ENCODE measurements around the gene GOLT1B.
A peak's percentile ranks its signal among the peaks of the same experiment; 100 is the strongest.

Gene GOLT1B

GRCh38 chr12:21526053-21526452 is 24.5 kb downstream of the GOLT1B start, which contains the start of gene SPX:
SPX (plus strand) TSS chr12:21526296; CDS start chr12:21526473, 177 bp downstream.
- no peak for DNase-seq

DNA sequence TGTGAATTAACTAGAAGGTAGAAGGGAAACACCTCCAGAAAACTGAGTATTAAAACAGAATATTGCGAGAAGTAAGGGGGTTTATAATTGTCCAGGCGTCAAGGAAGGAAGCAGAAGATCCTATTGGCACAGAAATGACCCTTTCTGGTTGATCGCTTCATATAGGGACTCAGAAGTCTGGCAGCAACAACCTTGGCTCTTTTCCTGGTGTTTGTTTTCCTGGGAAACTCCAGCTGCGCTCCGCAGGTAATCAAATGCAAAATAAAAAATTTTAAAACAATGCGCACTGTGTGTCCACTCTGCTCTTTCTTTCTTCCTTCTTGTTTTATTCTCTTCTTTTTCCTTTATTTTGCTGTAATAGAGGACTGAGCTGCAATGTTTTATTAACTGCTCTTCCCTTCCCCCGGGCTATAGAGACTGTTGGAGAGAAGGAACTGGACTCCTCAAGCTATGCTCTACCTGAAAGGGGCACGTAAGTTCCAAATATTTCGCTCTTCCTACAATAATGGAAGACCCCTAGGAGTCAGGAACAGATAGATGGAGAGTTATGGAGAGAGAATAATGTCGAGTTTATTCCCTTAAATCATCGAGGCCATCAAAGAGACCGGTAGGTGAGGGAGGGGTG is 25.2 kb downstream of the GOLT1B start:
- no peak for DNase-seq

DNA sequence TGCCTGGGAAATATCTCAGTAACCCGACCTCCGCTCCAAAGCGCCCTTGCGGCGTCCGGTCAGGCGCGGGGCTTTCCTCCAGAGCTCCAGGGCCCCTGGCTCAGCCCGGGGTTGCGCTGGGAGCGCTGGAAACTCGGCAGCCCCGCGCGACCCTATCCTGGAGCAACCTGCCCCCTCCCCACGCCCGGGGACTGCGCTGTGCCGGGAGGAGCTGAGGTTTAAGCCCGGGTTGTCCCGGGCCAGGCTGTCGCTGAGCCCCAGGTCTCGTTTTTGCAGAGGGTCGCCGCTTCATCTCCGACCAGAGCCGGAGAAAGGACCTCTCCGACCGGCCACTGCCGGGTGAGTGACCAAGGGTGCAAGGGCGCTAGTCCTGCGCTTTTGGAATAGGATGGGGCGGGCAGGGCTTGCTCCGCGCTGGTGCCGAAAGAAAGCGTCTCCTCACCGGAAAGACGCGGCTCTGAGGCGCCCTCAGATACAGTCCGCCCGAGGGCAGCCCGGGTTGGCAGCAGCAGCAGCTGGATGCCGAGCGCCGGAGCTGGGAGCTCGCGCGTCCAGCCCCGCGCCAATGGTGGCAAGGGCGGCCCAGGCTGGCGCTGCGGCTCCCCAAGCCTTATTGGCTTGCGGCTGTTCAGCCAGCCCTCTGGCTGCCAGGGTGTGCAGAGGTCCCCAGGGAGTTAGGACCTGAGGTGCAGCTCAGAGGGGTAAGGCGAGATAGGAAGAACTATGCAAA is 26.0 kb downstream of the GOLT1B start:
- DNase-seq: peak; percentile 73

GRCh38 chr12:21528953-21529352 is 27.4 kb downstream of the GOLT1B start:
- DNase-seq: no peak

GRCh38 chr12:21529456-21529855 is 27.9 kb downstream of the GOLT1B start:
- no peak for DNase-seq

GRCh38 chr12:21538061-21538653 is 36.6 kb downstream of the GOLT1B start:
- no peak for DNase-seq

- no peak for DNase-seq
These were observed 38.2 kb downstream of the GOLT1B start for GRCh38 chr12:21539797-21540196.

DNA sequence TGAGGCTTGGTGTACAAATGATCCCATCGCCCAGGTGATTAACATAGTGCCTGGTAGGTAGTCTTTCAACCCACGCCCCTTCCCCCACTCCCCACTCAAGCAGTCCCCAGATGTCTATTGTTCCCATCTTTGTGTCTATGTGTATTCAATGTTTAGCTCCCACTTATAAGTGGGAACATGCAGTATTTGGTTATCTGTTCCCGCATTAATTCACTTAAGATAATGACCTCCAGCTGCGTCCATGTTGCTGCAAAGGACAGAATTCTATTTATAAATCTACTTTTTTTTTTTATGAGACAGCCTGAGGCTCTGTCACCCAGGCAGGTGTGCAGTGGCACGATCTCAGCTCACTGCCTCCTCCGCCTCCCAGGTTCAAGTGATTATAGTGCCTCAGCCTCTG is 40.2 kb downstream of the GOLT1B start:
- DNase-seq: no peak

DNA sequence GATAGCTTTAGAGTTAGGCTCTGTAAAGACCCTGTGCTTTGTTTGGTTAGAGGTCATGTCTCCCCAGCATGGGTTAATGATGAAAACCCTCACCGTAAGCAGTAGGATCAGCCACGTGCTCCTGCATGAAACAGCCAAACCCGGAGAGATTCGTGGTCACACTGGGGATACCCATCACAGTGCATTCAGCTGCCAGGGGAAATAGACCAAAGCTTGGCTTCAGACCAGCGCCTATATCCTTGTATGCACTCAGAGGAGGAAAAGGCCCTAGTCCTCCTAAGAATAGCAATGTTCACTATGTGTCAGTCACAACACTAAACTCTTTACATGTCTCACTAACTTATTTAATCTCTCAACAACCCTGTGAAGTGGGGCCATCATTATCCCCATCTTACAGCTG is 40.8 kb downstream of the GOLT1B start:
- no peak for DNase-seq

- no peak for DNase-seq
These were observed 41.6 kb downstream of the GOLT1B start for GRCh38 chr12:21543151-21543550.

DNA sequence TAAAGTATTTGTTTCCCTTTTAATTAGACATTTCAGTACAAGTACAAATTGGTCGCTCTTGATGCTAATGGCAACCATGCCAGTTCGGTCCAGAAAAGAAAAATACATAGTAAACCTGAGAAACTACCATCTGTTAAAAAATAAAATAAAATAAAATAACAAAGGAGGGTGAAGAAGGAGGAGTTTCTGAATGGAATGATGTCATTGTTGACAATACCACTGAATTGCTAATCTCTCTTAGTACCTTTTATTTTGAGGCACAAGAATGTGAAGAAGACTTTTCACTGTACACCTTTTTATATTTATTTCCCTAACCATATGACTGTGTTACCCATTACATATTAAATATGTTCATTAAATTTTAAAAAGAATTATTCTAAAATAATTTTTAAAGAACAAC is 44.0 kb downstream of the GOLT1B start:
- no peak for DNase-seq

DNA sequence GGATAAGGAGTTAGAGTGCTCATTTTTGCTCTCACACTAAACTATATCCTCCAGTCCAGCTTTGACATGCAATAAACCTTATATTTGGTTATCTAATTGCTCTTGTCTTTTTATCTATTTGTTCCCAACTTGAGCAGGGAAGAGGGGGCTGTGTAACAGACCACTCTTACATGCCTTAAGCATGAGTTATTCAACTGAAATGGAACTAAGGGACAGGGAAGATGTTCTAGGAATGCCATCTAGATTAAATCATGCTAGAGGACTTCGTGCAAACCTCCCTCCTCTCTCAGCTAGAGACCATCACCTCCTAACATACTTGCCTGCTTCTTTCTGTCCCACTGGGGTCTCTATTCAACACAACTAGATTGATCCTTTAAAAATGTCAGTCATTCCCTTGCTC is 45.1 kb downstream of the GOLT1B start:
- DNase-seq: no peak

- DNase-seq: no peak
These were observed 45.8 kb downstream of the GOLT1B start for GRCh38 chr12:21547437-21547836.

GRCh38 chr12:21551841-21552465 is 50.4 kb downstream of the GOLT1B start:
- DNase-seq: no peak

- no peak for DNase-seq
These were observed 51.2 kb downstream of the GOLT1B start for GRCh38 chr12:21552635-21553328.

DNA sequence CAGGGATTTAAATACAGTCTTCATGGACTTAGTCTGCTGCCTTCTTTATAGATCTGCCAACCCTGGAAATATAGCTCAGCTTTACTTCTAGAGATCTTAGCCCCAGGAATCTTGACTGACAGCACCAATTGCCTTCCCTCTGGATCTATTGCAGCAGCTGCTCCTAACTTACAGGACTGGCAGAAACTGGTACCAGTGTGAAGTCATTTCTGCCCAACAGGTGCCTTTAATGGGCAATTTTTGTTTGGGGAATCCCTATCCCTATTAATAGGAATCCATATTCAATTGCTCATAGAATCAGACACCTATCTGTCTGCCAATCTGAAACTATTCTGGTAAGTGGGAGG is 51.7 kb downstream of the GOLT1B start:
- DNase-seq: no peak

DNA sequence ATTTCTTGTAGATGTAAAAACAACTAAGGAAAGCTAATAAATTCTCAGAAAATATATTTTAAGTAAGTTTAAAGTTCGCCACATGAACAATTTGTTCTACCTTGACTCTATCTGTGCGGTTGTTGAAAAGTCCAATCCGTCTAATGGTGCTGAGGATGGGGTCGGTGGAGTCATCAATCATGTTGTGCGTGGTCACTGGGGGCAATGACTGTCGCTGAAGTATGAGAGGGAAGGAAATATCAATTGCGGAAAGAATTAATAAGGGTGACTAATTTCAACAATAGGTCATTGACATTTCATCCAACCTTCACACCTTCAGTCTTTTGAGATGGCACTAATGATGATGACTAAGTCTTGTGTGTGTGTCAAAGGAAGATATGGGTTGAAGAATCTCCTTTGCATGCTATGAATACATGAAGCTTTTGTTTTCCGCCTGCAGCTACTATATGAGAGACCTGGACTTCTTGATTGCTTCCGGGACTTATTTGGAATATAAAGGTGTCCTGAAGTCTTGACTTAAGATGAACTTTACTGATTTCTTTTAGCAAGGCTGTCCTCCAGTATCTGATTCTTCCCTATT is 56.6 kb downstream of the GOLT1B start:
- no peak for DNase-seq

DNA sequence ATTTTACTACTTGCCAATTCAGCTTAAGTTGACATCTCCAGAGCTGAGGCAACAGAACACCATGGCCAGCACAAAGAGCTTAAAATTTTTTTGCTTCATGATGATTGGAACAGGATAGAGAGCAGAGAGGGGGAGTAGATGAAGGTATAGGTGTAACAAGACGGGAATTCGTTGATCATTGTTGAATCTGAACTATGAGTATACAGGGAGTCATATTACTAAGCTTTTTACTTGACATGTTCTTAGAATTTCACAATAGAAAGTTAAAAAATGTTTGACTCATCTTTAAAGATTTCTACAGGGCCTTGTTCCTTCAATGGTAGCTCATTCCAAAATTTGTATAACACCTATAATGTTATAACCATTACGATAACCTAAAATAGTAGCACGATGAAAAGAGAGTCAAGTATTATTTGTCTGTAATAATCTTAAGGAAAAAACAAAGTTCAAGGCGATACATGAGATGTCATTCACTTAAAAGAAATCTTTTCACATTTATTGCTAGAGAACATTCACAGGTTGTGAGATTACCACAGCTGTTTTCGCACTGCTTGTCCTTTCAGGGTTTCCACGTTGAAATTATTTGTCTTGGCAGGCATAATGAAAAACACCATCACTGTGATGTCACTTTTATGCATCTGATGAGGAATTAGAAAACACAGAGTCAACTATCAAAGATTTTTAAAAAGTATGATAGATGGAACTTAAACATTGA is 58.4 kb downstream of the GOLT1B start:
- no peak for DNase-seq

GRCh38 chr12:21561158-21561557 is 59.6 kb downstream of the GOLT1B start:
- no peak for DNase-seq

DNA sequence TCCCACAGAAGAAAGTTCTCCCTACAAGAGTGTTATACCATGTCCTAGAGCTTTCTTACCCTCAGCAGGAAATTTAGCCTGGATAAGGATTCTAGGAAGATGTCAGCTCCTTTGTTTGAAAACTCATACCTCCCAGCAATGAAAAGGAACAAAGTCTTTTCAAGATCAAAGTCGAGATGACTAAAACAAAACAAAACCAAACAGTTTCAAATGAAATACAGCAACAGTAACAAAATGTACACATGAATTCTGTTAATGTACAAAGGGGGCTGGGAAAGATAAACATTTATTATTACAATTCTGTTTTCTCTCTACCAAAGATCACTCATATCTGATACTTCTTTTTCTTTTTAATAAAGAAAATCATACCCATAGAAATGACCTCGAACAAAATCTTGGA is 61.3 kb downstream of the GOLT1B start:
- no peak for DNase-seq

DNA sequence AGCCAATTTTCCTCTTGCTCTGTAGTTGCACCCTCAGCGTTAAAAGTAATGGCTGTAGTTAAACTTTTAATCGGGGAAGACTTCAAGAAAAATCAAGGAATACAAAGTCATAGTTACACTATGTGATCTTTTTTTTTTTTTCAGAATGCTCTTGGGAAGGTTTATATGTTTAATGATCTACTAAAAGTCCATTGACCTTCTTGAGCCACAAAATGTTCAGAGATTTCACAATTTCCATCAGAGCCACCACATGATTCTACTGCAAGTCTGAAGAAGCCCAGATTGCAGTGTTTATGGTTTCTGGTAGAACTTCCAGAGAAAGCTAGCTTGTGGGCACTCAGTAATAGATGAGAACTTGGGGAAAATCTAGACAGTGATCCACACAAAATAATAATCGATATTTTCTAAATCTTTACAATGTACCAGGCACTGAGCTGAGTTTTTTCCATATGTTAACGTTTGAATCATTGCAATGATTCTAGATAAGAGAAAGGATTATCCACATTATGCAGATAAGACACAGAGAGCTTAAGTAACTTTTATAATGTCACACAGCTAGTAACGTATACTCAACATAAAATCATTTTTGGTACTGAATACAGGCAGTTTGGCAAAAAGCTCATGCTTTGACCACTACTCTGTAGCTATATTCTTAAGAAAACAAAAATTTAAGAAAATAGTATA is 64.8 kb downstream of the GOLT1B start:
- no peak for DNase-seq

All from stimulated activated CD8-positive, alpha-beta memory T cell treated with anti-CD3 and anti-CD28 coated beads, Interleukin-4, amount 100 ng/mL, for 48 hours (primary cell).